Parathyroid adenoma (tissue), 2 donors: ENCODE results near the gene ADGRA3.

ENCODE experiments used
- H2AFZ ChIP-seq: fragments of 300-600 bp; sonication (generic); one replicate; pipeline ENCODE4 v1.7.0; 2017; ENCODE audit warnings: antibody characterized with exemption, mild to moderate bottlenecking
- H3K27ac ChIP-seq: fragments of 300-600 bp; sonication (generic); one replicate; pipeline ENCODE4 v1.7.0; 2017
- H3K27me3 ChIP-seq: fragments of 300-600 bp; sonication (generic); one replicate; pipeline ENCODE4 v1.7.0; 2017; ENCODE audit warnings: low read length; ENCODE audit not compliant: control insufficient read depth, insufficient read depth
- H3K36me3 ChIP-seq: fragments of 300-600 bp; sonication (generic); one replicate; pipeline ENCODE4 v1.7.0; 2017; ENCODE audit warnings: low read length; ENCODE audit not compliant: control insufficient read depth, insufficient read depth
- H3K4me1 ChIP-seq: fragments of 300-600 bp; sonication (generic); one replicate; pipeline ENCODE4 v1.7.0; 2017; ENCODE audit warnings: control low read depth
- H3K4me2 ChIP-seq: fragments of 300-600 bp; sonication (generic); one replicate; pipeline ENCODE4 v1.7.0; 2017; ENCODE audit warnings: low read length
- H3K4me3 ChIP-seq: fragments of 300-600 bp; sonication (generic); one replicate; pipeline ENCODE4 v1.7.0; 2017; ENCODE audit warnings: low read depth, low read length
- H3K79me2 ChIP-seq: fragments of 300-600 bp; sonication (generic); one replicate; pipeline ENCODE4 v1.7.0; 2017; ENCODE audit warnings: control low read depth
- H3K9ac ChIP-seq: fragments of 300-600 bp; sonication (generic); one replicate; pipeline ENCODE4 v1.7.0; 2017; ENCODE audit warnings: mild to moderate bottlenecking
- H3K9me3 ChIP-seq: fragments of 300-600 bp; sonication (generic); one replicate; pipeline ENCODE4 v1.7.0; 2017; ENCODE audit warnings: low read length; ENCODE audit not compliant: control insufficient read depth
- TF ChIP-seq, protein P1 (sequence below): fragments of 300-600 bp; sonication (generic); IDR thresholded peaks from one replicate; pipeline ENCODE4 v1.7.0; 2017; ENCODE audit warnings: antibody characterized with exemption, mild to moderate bottlenecking
- donor health status: primary hyperparathyroidism.

The ADGRA3 gene

DNA sequence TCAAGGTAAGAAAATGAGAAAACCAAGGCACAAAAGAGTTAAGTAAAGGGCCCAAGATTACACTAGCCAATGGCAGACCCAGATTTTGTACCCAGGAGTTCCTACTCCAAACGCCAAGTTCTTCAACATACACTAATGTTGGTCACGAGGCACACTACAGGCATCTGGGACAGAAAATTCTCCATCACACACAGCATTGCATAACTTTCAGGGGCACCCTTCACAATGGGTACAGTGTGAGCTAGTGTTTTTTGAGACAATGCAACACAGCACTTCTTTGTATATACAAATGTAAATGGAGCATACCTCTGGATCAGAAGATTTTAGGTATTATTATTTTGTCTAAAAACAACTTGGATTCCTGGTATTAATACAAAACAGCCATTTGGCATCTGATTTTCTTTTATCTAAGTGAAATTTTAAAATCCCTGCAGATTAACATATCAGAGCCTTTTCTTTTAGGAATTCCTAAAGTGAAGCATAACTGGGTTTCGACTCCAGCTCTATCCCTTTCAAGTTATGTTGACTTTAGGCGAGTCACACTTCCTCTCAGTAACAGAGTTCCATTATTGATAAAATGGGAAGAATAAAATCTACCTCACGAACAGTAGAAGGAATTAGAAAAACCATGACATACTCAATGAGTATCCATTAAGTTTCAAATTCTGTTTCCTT lies 41.1 kb downstream of the ADGRA3 start:
- H3K4me1 ChIP-seq = no peaks in the 10 kb centered on the region
- TF ChIP-seq, protein P1, sequence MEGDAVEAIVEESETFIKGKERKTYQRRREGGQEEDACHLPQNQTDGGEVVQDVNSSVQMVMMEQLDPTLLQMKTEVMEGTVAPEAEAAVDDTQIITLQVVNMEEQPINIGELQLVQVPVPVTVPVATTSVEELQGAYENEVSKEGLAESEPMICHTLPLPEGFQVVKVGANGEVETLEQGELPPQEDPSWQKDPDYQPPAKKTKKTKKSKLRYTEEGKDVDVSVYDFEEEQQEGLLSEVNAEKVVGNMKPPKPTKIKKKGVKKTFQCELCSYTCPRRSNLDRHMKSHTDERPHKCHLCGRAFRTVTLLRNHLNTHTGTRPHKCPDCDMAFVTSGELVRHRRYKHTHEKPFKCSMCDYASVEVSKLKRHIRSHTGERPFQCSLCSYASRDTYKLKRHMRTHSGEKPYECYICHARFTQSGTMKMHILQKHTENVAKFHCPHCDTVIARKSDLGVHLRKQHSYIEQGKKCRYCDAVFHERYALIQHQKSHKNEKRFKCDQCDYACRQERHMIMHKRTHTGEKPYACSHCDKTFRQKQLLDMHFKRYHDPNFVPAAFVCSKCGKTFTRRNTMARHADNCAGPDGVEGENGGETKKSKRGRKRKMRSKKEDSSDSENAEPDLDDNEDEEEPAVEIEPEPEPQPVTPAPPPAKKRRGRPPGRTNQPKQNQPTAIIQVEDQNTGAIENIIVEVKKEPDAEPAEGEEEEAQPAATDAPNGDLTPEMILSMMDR = no peak
- H3K27ac ChIP-seq = no peak overlapping the region
- no peak overlapping the region for H3K4me3 ChIP-seq
- no peaks in the 10 kb centered on the region for H3K79me2 ChIP-seq
- H3K36me3 ChIP-seq = no peaks in the 10 kb centered on the region
- no peak overlapping the region for H2AFZ ChIP-seq
- H3K27me3 ChIP-seq = no peaks in the 10 kb centered on the region
- no peaks in the 10 kb centered on the region for H3K9me3 ChIP-seq
- H3K4me2 ChIP-seq = no peak overlapping the region
- H3K9ac ChIP-seq = no peak overlapping the region

DNA sequence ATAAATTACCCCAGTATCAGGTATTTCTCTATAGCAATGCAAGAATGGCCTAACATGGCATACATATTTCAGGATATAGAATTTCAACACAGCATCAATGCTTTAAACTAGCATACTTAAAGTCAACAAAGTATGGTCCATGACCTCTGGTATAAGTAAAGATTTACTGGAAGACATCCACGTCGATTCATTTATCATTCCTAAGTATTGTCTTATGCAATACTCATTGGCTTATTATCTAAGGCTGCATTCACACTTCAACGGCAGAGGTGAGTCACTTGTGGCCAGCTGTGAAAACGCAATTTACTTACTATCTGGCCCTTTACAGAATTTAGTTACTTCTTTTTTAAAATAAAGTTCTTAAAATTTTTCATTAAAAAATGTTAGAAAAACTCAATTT lies 42.6 kb downstream of the ADGRA3 start:
- Histone ChIP-seq H3K9ac (no peak overlapping the region), H3K4me3 (no peak overlapping the region), H3K4me1 (no peaks in the 10 kb centered on the region), H3K9me3 (no peaks in the 10 kb centered on the region), H3K79me2 (no peaks in the 10 kb centered on the region), H2AFZ (no peak overlapping the region), H3K36me3 (no peaks in the 10 kb centered on the region), H3K4me2 (no peak overlapping the region), H3K27ac (no peak overlapping the region), H3K27me3 (no peaks in the 10 kb centered on the region)
- TF ChIP-seq, protein P1 = no peak

DNA sequence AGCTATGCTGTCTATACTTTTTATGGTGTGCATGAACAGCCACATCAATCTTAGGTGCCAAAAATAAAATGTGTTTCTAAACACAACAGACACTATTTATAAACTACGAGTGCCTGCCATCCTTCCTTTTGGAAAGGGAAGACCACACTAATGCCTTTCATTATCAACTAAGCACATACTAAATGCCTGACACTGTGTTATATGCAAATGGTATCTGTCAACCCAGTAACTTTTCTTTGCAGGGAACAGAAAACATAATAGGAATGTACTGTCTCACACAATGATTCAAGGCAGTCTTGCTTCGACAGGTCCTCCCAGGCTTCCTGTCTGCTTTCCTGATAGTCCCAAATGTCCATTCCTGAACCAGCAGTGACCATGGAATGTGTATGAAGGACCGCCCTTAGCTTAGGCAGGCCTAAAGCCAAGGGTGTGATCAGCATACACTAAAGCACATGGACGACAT lies 43.8 kb downstream of the ADGRA3 start:
- Histone ChIP-seq H3K27me3 (no peaks in the 10 kb centered on the region), H2AFZ (no peak overlapping the region), H3K79me2 (no peaks in the 10 kb centered on the region), H3K4me2 (no peak overlapping the region), H3K4me3 (no peak overlapping the region), H3K9me3 (no peaks in the 10 kb centered on the region), H3K9ac (no peak overlapping the region), H3K27ac (no peak overlapping the region), H3K4me1 (no peaks in the 10 kb centered on the region), H3K36me3 (no peaks in the 10 kb centered on the region)
- TF ChIP-seq, protein P1 = no peak

DNA sequence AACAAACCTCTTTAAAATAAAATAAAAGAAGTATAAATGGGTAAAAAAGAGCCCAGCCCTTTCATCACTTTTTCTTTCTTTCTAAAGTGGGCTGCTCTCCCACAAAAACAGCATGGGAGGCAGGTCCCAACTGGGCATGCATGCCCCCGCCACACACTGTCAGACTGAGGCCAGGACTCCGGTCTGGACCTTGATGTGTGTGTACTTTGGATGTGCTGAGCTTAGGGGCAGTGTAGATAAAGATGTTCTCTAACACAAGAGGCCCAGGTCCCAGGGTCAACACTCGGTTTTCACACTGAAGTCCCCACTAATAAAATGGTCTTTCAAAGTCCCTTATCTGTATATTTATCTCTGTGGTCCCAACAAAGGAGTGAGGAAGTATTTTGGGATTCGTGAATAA lies 44.4 kb downstream of the ADGRA3 start:
- Histone ChIP-seq H3K4me3 (no peak overlapping the region), H3K36me3 (no peaks in the 10 kb centered on the region), H3K4me1 (no peaks in the 10 kb centered on the region), H3K4me2 (no peak overlapping the region), H3K9me3 (no peaks in the 10 kb centered on the region), H2AFZ (no peak overlapping the region), H3K27me3 (no peaks in the 10 kb centered on the region), H3K79me2 (no peaks in the 10 kb centered on the region), H3K27ac (no peak overlapping the region), H3K9ac (no peak overlapping the region)
- TF ChIP-seq, protein P1 = no peak

DNA sequence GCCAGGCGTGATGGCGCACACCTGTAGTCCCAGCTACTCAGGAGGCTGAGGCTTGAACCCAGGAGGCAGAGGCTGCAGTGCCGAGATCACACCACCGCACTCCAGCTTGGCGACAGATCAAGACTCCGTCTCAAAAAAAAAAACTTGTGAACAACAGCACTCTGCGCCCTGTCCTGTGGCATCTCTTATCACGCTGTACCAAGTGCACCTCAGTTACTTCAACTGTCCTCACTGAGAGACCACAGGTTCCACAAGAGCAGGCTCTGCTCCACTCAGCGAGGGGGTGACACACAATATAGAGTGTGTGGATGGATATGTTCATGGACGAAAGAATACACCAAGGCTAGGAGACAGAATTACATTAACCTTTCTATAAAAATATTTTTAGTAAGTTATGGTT lies 49.3 kb downstream of the ADGRA3 start:
- H2AFZ ChIP-seq = no peak overlapping the region
- peaks cover 2% of the 10 kb centered on the region for H3K79me2 ChIP-seq
- H3K36me3 ChIP-seq = no peaks in the 10 kb centered on the region
- no peaks in the 10 kb centered on the region for H3K9me3 ChIP-seq
- no peak overlapping the region for H3K9ac ChIP-seq
- TF ChIP-seq, protein P1 = no peak
- no peak overlapping the region for H3K4me3 ChIP-seq
- H3K4me1 ChIP-seq = no peaks in the 10 kb centered on the region
- no peaks in the 10 kb centered on the region for H3K27me3 ChIP-seq
- H3K27ac ChIP-seq = no peak overlapping the region
- H3K4me2 ChIP-seq = no peak overlapping the region
